Activated CD4-positive, alpha-beta memory T cell treated with anti-CD3 and anti-CD28 coated beads for 36 hours (primary cell): ENCODE results near the gene ZNF385C. TPM values are rescaled to one million over a fixed set of nuclear protein-coding genes. Genes with fewer than 3 reads are reported as not detected.
A peak's percentile ranks its signal among the peaks of the same experiment; 100 is the strongest.
"Not testable (repeated sequence)": the region's sequence is repeated elsewhere in the genome, so short reads cannot be mapped to it uniquely, and the experiment has no call there.

Experiments
- CTCF ChIA-PET: fragments of 350-600 bp; sonication (Branson Sonifier 250); formaldehyde crosslinking; loops from one replicate; lab custom pipeline; 2021; ENCODE audit warnings: antibody characterized with exemption, inconsistent platforms; lab: Charles Lee
- POLR2A ChIA-PET: fragments of 350-600 bp; sonication (Branson Sonifier 250); formaldehyde crosslinking; loops from one replicate; lab custom pipeline; 2021; ENCODE audit warnings: antibody characterized with exemption; lab: Charles Lee
- DNase-seq: peaks from one replicate; pipeline ENCODE4 v3.0.0-alpha.2; 2020
- H3K27ac Mint-ChIP-seq: one replicate; pipeline ENCODE4 v1.8.0; 2021; ENCODE audit warnings: mixed read lengths
- H3K27me3 Mint-ChIP-seq: one replicate; pipeline ENCODE4 v1.8.0; 2021; ENCODE audit warnings: mixed read lengths
- H3K36me3 Mint-ChIP-seq: one replicate; pipeline ENCODE4 v1.8.0; 2021; ENCODE audit warnings: mixed read lengths
- H3K4me1 Mint-ChIP-seq: one replicate; pipeline ENCODE4 v1.8.0; 2021; ENCODE audit warnings: low read depth, mixed read lengths
- H3K4me3 Mint-ChIP-seq: one replicate; pipeline ENCODE4 v1.8.0; 2021; ENCODE audit warnings: mild to moderate bottlenecking, mixed read lengths
- H3K9me3 Mint-ChIP-seq: one replicate; pipeline ENCODE4 v1.8.0; 2021; ENCODE audit warnings: mixed read lengths
- intact Hi-C: fragments of 100-400 bp; cut with micrococcal nuclease; formaldehyde crosslinking; loops from one replicate; pipeline ENCODE4 v1.15.1; 2023
- total RNA-seq, 2 experiments: library from RNA; stranded (reverse); gene quantifications; one replicate each; pipeline ENCODE4 v1.2.3, GENCODE V29; 2021

Gene ZNF385C, protein sequence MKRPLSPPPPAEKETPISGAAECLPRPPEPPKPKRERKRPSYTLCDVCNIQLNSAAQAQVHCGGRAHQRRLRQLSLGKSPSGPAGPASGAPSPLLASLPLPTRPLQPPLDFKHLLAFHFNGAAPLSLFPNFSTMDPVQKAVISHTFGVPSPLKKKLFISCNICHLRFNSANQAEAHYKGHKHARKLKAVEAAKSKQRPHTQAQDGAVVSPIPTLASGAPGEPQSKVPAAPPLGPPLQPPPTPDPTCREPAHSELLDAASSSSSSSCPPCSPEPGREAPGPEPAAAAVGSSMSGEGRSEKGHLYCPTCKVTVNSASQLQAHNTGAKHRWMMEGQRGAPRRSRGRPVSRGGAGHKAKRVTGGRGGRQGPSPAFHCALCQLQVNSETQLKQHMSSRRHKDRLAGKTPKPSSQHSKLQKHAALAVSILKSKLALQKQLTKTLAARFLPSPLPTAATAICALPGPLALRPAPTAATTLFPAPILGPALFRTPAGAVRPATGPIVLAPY
- under 1 TPM in 1 of 2 experiments, not detected in 1; 0.10 TPM for total RNA-seq

DNA sequence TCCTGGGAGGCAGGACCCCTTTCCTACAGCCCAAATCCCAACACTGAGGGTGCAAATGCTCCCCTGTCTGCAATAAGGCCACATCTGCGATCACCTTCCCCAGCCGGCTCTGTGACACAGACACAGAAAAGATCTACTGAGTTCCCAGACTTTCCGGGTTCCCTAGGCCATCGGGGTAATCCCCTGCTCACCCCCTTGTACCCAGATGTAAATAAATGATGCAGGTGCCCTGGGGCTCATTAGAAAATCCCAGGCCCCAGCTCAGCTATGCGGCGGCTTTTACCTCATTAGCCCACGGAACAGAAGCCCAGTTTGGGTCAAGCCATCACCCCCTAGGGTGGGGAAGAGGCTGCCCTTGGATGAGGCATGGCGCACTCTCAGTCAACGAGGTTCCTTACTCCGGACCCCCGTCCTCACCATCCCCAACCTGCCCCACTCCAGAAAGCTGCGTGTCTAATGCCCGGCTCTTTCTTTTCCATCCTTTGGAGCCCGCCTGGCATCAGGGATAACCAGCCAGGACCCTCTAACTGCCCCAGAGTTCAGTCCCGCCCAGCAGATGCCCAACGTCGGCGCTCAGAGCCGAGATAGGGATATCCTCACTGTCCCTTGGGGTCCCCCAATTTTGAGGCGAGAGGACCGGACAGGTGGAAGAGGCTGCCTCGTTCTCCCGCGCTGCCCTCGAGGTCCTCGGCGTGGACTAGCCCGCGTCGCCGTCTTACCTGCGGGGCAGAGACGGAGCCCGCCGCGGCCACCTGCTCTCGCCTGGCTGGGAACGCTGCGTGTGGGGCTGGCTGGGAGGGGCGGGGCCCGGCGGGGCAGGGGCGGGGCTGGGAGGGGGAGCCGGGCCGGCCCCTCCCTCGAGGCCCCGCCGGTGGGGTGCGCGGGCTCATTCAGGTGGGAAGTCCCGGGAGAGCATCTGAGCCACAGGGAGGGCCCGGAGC lies at the start of gene ZNF385C:
Gene ZNF385C, minus strand, starts transcription at position 783 of the 941 bp plus-strand sequence. CDS start 35,417 bp downstream, outside the sequence.
- Mint-ChIP-seq H3K4me1 (peaks cover 8% of the 10 kb centered on the region), H3K27ac (no peak within 1 kb of the TSS), H3K9me3 (no peaks in the 10 kb centered on the region), H3K4me3 (no peak within 1 kb of the TSS), H3K36me3 (no peaks in the 10 kb centered on the region), H3K27me3 (peaks cover 16% of the 10 kb centered on the region)
- intact Hi-C loops, result no loop called here
- peak; percentile 51 for DNase-seq
- ChIA-PET CTCF (interaction anchor here (0.5 to 7.4 kb wide), 7 partner anchors 12 to 726 kb away, joined by 3 to 49 read pairs (median 3); partner anchors contain the start of gene BECN1), POLR2A (interaction anchor here (0.7 to 1.3 kb wide), 3 partner anchors 14 to 72 kb away, joined by 3 to 4 read pairs (median 3); no protein-coding TSS in a partner anchor)

DNA sequence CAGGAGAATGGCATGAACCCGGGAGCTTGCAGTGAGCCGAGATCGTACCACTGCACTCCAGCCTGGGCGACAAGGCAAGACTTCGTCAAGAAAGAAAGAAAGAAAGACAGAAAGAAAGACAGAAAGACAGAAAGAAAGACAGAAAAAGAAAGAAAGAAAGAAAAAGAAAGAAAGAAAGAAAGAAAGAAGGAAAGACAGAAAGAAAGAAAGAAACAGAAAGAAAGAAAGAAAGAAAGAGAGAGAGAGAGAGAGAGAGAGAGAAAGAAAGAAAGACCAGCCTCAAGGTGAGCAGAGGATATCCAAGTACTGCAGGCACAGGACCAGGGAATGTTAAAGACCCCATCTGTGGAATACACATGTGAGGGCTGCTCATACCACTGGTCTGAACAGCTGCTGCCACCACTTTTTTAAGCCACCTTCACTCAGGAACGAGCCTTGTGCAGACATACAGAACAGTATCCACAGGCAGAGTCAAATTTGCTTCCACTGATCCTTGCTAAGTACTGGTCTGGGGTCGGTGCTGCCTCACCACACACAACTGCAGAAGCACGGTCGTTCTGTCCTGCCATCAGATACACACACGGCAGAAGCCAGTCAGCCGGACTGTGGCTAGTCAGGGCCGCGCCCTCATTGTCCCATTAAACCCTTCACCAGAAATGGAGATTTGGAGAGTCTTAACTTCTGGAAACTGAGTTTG lies 48.8 kb upstream of the ZNF385C start:
- H3K4me1 Mint-ChIP-seq, result peaks cover 31% of the 10 kb centered on the region
- CTCF ChIA-PET, result interaction anchor here (0.7 kb wide), 1 partner anchor 16 kb away, joined by 4 read pairs; no protein-coding TSS in a partner anchor
- no peaks in the 10 kb centered on the region for H3K27me3 Mint-ChIP-seq
- peak overlapping the region; percentile 18 for H3K27ac Mint-ChIP-seq
- peaks cover 10% of the 10 kb centered on the region for H3K36me3 Mint-ChIP-seq
- DNase-seq, result no peak
- intact Hi-C loops, result no loop called here
- no peaks in the 10 kb centered on the region for H3K9me3 Mint-ChIP-seq
- H3K4me3 Mint-ChIP-seq, result no peak overlapping the region
- POLR2A ChIA-PET, result no interaction called here

DNA sequence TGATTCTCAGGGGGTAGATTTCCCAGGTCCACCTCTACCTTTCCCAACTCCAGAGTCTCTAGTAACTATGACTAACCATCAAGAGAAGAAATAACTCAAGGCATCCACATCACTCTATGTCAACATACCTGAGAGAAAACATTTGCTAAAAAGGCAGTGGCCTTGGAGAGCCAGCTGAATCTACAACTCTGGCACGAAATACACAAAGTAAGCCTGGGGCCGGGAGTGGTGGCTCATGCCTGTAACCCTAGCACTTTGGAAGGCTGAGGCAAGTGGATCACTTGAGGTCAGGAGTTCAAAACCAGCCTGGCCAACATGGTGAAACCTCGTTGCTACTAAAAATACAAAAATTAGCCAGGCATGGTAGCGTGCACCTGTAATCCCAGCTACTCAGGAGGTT lies 44.9 kb upstream of the ZNF385C start:
- peaks cover 33% of the 10 kb centered on the region for H3K4me1 Mint-ChIP-seq
- H3K36me3 Mint-ChIP-seq, result peaks cover 19% of the 10 kb centered on the region
- H3K4me3 Mint-ChIP-seq, H3K9me3 Mint-ChIP-seq, H3K27me3 Mint-ChIP-seq, intact Hi-C loops, H3K27ac Mint-ChIP-seq, DNase-seq, POLR2A ChIA-PET: not testable (repeated sequence)
- CTCF ChIA-PET, result interaction anchor here (1.7 kb wide), 1 partner anchor 39 kb away, joined by 3 read pairs; no protein-coding TSS in a partner anchor

DNA sequence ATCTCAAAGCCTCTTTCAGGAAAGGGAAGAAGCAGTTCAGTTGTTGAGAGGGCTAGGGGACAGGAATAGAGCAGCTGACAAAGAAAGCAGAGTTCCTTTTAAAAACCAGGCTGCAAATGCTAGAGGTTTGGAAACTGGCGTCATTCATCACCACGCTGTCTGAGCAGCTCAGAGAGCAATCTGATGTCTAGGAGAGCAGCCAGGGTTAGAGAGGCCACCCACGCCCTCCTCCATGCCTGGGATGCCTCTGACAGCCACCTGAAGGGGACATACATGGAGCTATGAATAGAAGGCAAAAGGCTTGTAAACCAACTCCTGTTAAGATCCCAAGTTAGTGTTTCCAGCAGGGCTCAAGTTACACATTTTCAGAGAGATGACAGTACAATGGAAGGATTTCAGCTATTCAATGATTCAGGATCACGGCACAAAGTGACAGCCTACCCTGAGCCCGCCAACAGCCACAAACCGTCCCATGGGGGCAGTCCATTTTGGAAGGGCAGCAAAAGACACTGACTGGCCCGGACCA lies 44.2 kb upstream of the ZNF385C start:
- H3K27ac Mint-ChIP-seq, result no peak overlapping the region
- ChIA-PET CTCF (no interaction called here), POLR2A (no interaction called here)

DNA sequence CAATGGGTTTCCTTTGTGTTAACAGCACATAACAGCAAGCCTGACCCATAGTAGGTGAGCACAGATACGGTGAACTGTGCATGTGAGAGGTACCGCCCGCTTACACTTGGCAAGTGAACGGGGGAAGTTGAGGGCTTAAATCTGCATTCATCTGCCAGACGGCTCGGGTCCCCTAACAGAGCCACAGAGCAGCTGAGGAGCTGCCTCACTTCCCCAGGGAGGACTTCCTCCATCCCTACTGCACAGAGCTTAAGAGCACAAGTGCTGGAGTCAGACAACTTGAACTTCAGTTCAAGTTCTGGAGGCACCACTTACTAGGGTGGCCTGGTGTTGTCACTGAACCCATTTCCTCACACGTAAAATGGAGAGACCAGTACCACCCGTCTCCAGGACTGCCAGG lies 43.1 kb upstream of the ZNF385C start:
- intact Hi-C loops, result no loop called here
- DNase-seq, result no peak
- CTCF ChIA-PET, result interaction anchor here (0.9 kb wide), 1 partner anchor 35 kb away, joined by 3 read pairs; no protein-coding TSS in a partner anchor
- H3K9me3 Mint-ChIP-seq, result no peaks in the 10 kb centered on the region
- no peak overlapping the region for H3K27ac Mint-ChIP-seq
- H3K27me3 Mint-ChIP-seq, result no peaks in the 10 kb centered on the region
- H3K4me1 Mint-ChIP-seq, result peaks cover 33% of the 10 kb centered on the region
- POLR2A ChIA-PET, result interaction anchor here (0.6 kb wide), 1 partner anchor 17 kb away, joined by 3 read pairs; no protein-coding TSS in a partner anchor
- peaks cover 22% of the 10 kb centered on the region for H3K36me3 Mint-ChIP-seq
- no peak overlapping the region for H3K4me3 Mint-ChIP-seq

More for the DNA sequence above, 44.2 kb upstream of the ZNF385C start:
- Mint-ChIP-seq H3K4me1 (peaks cover 31% of the 10 kb centered on the region), H3K4me3 (no peak overlapping the region), H3K36me3 (peaks cover 18% of the 10 kb centered on the region), H3K9me3 (no peaks in the 10 kb centered on the region), H3K27me3 (no peaks in the 10 kb centered on the region)
- intact Hi-C loops, result no loop called here
- DNase-seq, result no peak

DNA sequence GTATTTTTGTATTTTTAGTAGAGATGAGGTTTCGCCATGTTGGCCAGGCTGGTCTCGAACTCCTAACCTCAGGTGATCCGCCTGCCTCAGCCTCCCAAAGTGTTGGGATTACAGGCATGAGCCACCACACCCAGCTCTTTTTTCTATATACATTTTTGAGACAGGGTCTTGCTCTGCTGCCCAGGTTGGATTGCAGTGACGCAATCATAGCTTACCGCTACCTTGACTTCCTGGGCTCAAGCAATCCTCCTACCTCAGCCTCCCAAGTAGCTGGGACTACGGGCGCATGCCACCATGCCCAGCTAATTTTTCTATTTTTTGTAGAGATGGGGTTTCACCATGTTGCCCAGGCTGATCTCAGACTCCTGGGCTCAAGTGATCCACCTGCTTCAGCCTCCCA lies 42.4 kb upstream of the ZNF385C start:
- CTCF ChIA-PET, result interaction anchor here (0.9 to 1.1 kb wide), 2 partner anchors 35 to 41 kb away, joined by 3 read pairs; no protein-coding TSS in a partner anchor
- DNase-seq, H3K9me3 Mint-ChIP-seq, intact Hi-C loops, H3K27me3 Mint-ChIP-seq, H3K27ac Mint-ChIP-seq, H3K4me3 Mint-ChIP-seq: not testable (repeated sequence)
- H3K4me1 Mint-ChIP-seq, result peaks cover 40% of the 10 kb centered on the region
- H3K36me3 Mint-ChIP-seq, result peaks cover 25% of the 10 kb centered on the region
- POLR2A ChIA-PET, result interaction anchor here (0.6 kb wide), 1 partner anchor 16 kb away, joined by 3 read pairs; no protein-coding TSS in a partner anchor

DNA sequence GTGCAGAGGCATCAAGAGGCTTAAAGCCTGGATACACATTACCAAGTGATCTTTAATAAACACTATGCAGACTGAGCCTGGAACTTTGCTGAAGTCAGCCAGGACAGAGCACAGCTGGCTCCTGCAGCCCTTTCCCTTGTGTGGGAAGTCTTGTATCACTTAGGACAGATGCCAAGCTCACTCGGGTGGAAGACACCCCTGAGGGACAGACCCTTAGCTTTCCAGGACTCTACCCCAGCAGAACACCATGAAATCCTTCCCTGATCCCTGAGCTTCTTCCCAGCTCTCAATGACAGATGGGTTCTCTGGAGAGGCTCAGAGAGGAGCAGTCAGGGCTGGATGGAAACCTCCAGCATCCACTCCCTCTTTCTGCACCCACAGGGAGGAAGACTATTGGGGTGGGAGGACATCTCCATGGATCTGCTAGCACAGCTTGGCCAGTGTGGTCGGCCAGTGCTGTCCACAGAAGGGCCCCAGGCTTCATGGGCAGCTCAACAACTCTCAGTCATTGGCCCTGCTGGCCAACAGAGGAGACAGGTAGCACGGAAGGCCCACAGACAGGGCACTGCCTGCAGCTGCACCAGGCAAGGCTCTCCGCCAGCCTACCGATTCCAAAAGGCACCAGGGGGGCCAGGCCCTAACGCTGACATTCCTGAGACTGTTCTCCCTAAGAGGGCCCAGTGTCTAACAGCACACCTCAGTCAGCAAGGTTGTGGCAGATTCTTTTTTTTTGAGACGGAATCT lies 40.6 kb upstream of the ZNF385C start:
- Mint-ChIP-seq H3K4me3 (no peak overlapping the region), H3K27me3 (no peaks in the 10 kb centered on the region), H3K9me3 (no peaks in the 10 kb centered on the region), H3K36me3 (peaks cover 27% of the 10 kb centered on the region), H3K4me1 (peaks cover 52% of the 10 kb centered on the region), H3K27ac (no peak overlapping the region)
- ChIA-PET CTCF (interaction anchor here (1.2 kb wide), 1 partner anchor 113 kb away, joined by 3 read pairs; no protein-coding TSS in a partner anchor), POLR2A (interaction anchor here (1.1 kb wide), 1 partner anchor 17 kb away, joined by 3 read pairs; no protein-coding TSS in a partner anchor)
- intact Hi-C loops, result no loop called here
- DNase-seq, result no peak

DNA sequence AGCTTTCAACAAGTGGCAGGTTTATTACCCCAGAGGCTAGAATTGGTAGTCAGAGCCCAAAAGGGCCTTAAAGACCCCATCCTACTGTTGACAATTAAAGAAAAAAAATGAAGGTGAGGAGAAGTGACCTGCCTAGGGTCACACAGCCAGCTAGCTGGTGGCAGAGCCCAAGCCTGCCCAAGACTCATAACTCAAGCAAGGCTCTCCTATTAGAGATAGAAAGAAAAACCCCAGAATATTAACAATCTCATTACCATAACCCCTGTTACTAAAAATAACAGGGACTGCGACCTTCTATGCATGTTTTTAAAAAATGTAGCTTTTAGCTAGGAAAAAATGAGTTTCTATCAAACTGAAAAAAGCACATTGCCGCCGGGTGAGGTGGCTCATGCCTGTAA lies 38.4 kb upstream of the ZNF385C start:
- Mint-ChIP-seq H3K4me1 (peaks cover 64% of the 10 kb centered on the region), H3K36me3 (peaks cover 18% of the 10 kb centered on the region)
- intact Hi-C loops, result no loop called here

DNA sequence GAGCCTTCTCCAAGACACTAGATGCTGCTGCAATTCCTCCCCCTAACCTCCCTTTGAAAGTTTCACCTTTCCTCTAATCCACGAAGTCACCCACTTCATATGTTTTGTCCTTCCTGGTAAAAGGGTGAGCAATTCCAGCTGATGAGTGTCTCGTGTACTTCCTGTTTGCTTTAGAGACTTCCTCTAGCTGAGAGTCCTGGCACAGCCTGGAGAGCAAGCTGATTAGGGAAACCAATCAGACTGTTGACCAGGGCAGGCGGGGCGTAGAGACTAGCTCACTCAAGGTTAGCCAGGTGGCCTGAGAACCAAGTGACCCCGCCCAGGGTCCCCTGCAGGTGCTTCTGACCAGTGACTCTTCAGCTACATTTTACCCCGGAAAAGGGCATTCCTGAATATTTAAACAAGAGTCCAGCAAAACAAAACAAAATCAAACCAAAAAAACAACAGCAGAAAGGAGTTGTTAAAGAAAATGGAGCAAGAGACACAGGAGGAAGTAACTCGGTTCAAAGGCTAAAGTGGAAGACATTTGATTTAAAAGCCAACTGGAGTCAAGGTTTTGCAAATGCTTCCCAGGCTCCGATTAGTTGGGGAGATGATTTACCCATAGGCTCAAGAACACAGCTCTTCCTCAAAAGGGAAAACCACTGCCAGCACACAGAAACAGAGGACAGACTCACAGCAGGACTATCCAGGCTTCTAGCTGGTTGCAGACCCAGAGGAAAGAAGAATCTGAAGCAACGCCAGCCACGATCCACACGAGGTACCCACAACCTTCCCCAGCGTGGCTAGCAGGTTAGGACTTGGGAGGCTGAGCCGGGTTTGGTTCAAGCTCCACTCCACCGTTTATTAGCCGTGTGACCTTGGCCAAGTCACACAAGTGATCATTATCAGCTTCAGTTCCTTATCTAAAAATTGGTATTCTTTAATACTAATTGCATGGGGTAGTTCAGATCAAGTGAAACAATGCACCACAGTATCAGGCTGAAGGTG lies 37.7 kb upstream of the ZNF385C start:
- no peak overlapping the region for H3K4me3 Mint-ChIP-seq

More for the DNA sequence above, 38.4 kb upstream of the ZNF385C start:
- Mint-ChIP-seq H3K4me3 (no peak overlapping the region), H3K27ac (peak overlapping the region; percentile 69), H3K9me3 (no peaks in the 10 kb centered on the region), H3K27me3 (no peaks in the 10 kb centered on the region)
- POLR2A ChIA-PET, result interaction anchor here (1.2 kb wide), 2 partner anchors 16 to 17 kb away, joined by 3 read pairs; no protein-coding TSS in a partner anchor
- CTCF ChIA-PET, result interaction anchor here (1.5 to 2.3 kb wide), 2 partner anchors 19 to 45 kb away, joined by 4 to 10 read pairs; no protein-coding TSS in a partner anchor
- DNase-seq, result no peak

More for the DNA sequence above, 37.7 kb upstream of the ZNF385C start:
- Mint-ChIP-seq H3K27me3 (no peaks in the 10 kb centered on the region), H3K4me1 (peaks cover 67% of the 10 kb centered on the region), H3K27ac (peak overlapping the region; percentile 69), H3K9me3 (no peaks in the 10 kb centered on the region), H3K36me3 (peaks cover 14% of the 10 kb centered on the region)
- intact Hi-C loops, result no loop called here
- ChIA-PET POLR2A (interaction anchor here (0.6 to 1.2 kb wide), 5 partner anchors 14 to 170 kb away, joined by 3 to 7 read pairs (median 3); partner anchors contain the start of gene DHX58), CTCF (interaction anchor here (1.0 to 2.3 kb wide), 4 partner anchors 18 to 68 kb away, joined by 3 to 10 read pairs (median 4); no protein-coding TSS in a partner anchor)
- DNase-seq, result no peak
